ENCODE measurements around the gene BMPR2. TPM values are rescaled to one million over a fixed set of nuclear protein-coding genes. Genes with fewer than 3 reads are reported as not detected.
A peak's percentile ranks its signal among the peaks of the same experiment; 100 is the strongest.
"Not testable (repeated sequence)": the region's sequence is repeated elsewhere in the genome, so short reads cannot be mapped to it uniquely, and the experiment has no call there.

The BMPR2 gene
- total and polyA plus RNA-seq, 2 donors from 2014 or later: 12.5 to 66.9 TPM

GRCh38 chr2:202519453-202519852 lies 143.3 kb downstream of the BMPR2 start:
- intact Hi-C loops (cut with DNase I): no loop called here
- DNase-seq (no peak), FAIRE-seq (peak; percentile 11)
- no peaks in the 10 kb centered on the region for H3K4me1 ChIP-seq (ENCODE audit: control insufficient read depth in 2 of 3, insufficient read depth in 2 of 3, low read depth in 1 of 3, low read length in 3 of 3)
- H3K27me3 ChIP-seq (ENCODE audit: control insufficient read depth, insufficient read depth, low read length): no peaks in the 10 kb centered on the region
- no peak overlapping the region for H3K27ac ChIP-seq (ENCODE audit: low read depth in 2 of 2, low read length in 2 of 2)
- TF ChIP-seq, protein P1, sequence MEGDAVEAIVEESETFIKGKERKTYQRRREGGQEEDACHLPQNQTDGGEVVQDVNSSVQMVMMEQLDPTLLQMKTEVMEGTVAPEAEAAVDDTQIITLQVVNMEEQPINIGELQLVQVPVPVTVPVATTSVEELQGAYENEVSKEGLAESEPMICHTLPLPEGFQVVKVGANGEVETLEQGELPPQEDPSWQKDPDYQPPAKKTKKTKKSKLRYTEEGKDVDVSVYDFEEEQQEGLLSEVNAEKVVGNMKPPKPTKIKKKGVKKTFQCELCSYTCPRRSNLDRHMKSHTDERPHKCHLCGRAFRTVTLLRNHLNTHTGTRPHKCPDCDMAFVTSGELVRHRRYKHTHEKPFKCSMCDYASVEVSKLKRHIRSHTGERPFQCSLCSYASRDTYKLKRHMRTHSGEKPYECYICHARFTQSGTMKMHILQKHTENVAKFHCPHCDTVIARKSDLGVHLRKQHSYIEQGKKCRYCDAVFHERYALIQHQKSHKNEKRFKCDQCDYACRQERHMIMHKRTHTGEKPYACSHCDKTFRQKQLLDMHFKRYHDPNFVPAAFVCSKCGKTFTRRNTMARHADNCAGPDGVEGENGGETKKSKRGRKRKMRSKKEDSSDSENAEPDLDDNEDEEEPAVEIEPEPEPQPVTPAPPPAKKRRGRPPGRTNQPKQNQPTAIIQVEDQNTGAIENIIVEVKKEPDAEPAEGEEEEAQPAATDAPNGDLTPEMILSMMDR (IDR thresholded peaks at IDR 0.05; ENCODE audit: borderline replicate concordance, extremely low read depth, insufficient read depth): no peak
- H3K9ac ChIP-seq (ENCODE audit: low read length in 3 of 3): no peak overlapping the region
- no peak overlapping the region for H3K4me3 ChIP-seq (ENCODE audit: low read length in 3 of 3)
- H3K9me3 ChIP-seq (ENCODE audit: control insufficient read depth in 2 of 3, insufficient read depth in 1 of 3, low read length in 3 of 3): no peaks in the 10 kb centered on the region
- H3K36me3 ChIP-seq (ENCODE audit: control insufficient read depth in 2 of 3, insufficient read depth in 3 of 3, low read length in 3 of 3): peaks cover 2 to 19% (median 2%) of the 10 kb centered on the region in 3 donors

GRCh38 chr2:202521470-202521869 lies 145.3 kb downstream of the BMPR2 start:
- Histone ChIP-seq H3K9me3 (ENCODE audit: control insufficient read depth in 2 of 3, insufficient read depth in 1 of 3, low read length in 3 of 3) (no peaks in the 10 kb centered on the region), H3K4me1 (ENCODE audit: control insufficient read depth in 2 of 3, insufficient read depth in 2 of 3, low read depth in 1 of 3, low read length in 3 of 3) (no peaks in the 10 kb centered on the region), H3K27ac (ENCODE audit: low read depth in 2 of 2, low read length in 2 of 2) (no peak overlapping the region), H3K4me3 (ENCODE audit: low read length in 3 of 3) (no peak overlapping the region), H3K36me3 (ENCODE audit: control insufficient read depth in 2 of 3, insufficient read depth in 3 of 3, low read length in 3 of 3) (peaks cover 2 to 19% (median 4%) of the 10 kb centered on the region in 3 donors), H3K27me3 (ENCODE audit: control insufficient read depth, insufficient read depth, low read length) (no peaks in the 10 kb centered on the region), H3K9ac (ENCODE audit: low read length in 3 of 3) (no peak overlapping the region)
- TF ChIP-seq, protein P1 (IDR thresholded peaks at IDR 0.05; ENCODE audit: borderline replicate concordance, extremely low read depth, insufficient read depth): no peak
- FAIRE-seq (no peak), DNase-seq (no peak)
- intact Hi-C loops (cut with DNase I): no loop called here

- Histone ChIP-seq H3K36me3 (ENCODE audit: control insufficient read depth in 2 of 3, insufficient read depth in 3 of 3, low read length in 3 of 3) (peaks cover 0 to 6% (median 2%) of the 10 kb centered on the region in 3 donors), H3K27ac (ENCODE audit: low read depth in 2 of 2, low read length in 2 of 2) (no peak overlapping the region), H3K4me3 (ENCODE audit: low read length in 3 of 3) (no peak overlapping the region), H3K9me3 (ENCODE audit: control insufficient read depth in 2 of 3, insufficient read depth in 1 of 3, low read length in 3 of 3) (no peaks in the 10 kb centered on the region), H3K9ac (ENCODE audit: low read length in 3 of 3) (no peak overlapping the region), H3K27me3 (ENCODE audit: control insufficient read depth, insufficient read depth, low read length) (no peaks in the 10 kb centered on the region), H3K4me1 (ENCODE audit: control insufficient read depth in 2 of 3, insufficient read depth in 2 of 3, low read depth in 1 of 3, low read length in 3 of 3) (peaks cover 0 to 4% (median 0%) of the 10 kb centered on the region in 3 donors)
- peak in 1 of 5 donors; percentile 10 for DNase-seq
- intact Hi-C loops (cut with DNase I): no loop called here
- no peak for FAIRE-seq
- TF ChIP-seq, protein P1 (IDR thresholded peaks at IDR 0.05; ENCODE audit: borderline replicate concordance, extremely low read depth, insufficient read depth): no peak
Measured at GRCh38 chr2:202529389-202529788, 153.3 kb downstream of the BMPR2 start.

GRCh38 chr2:202530038-202530437 lies 153.9 kb downstream of the BMPR2 start:
- Histone ChIP-seq H3K36me3 (ENCODE audit: control insufficient read depth in 2 of 3, insufficient read depth in 3 of 3, low read length in 3 of 3) (peaks cover 0 to 6% (median 2%) of the 10 kb centered on the region in 3 donors), H3K27me3 (ENCODE audit: control insufficient read depth, insufficient read depth, low read length) (no peaks in the 10 kb centered on the region), H3K4me1 (ENCODE audit: control insufficient read depth in 2 of 3, insufficient read depth in 2 of 3, low read depth in 1 of 3, low read length in 3 of 3) (peaks cover 0 to 4% (median 0%) of the 10 kb centered on the region in 3 donors), H3K27ac (ENCODE audit: low read depth in 2 of 2, low read length in 2 of 2) (no peak overlapping the region), H3K4me3 (ENCODE audit: low read length in 3 of 3) (no peak overlapping the region), H3K9me3 (ENCODE audit: control insufficient read depth in 2 of 3, insufficient read depth in 1 of 3, low read length in 3 of 3) (no peaks in the 10 kb centered on the region), H3K9ac (ENCODE audit: low read length in 3 of 3) (no peak overlapping the region)
- intact Hi-C loops (cut with DNase I): no loop called here
- TF ChIP-seq, protein P1 (IDR thresholded peaks at IDR 0.05; ENCODE audit: borderline replicate concordance, extremely low read depth, insufficient read depth): no peak
- no peak for DNase-seq
- no peak for FAIRE-seq

DNA sequence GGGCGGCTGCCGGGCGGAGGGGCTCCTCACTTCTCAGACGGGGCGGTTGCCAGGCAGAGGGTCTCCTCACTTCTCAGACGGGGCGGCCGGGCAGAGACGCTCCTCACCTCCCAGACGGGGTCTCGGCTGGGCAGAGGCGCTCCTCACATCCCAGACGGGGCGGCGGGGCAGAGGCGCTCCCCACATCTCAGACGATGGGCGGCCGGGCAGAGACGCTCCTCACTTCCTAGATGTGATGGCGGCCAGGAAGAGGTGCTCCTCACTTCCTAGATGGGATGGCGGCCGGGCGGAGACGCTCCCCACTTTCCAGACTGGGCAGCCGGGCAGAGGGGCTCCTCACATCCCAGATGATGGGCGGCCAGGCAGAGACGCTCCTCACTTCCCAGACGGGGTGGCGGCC lies 159.2 kb downstream of the BMPR2 start:
- H3K27ac ChIP-seq (ENCODE audit: low read depth in 2 of 2, low read length in 2 of 2); H3K4me1 ChIP-seq (ENCODE audit: control insufficient read depth in 2 of 3, insufficient read depth in 2 of 3, low read depth in 1 of 3, low read length in 3 of 3); H3K36me3 ChIP-seq (ENCODE audit: control insufficient read depth in 2 of 3, insufficient read depth in 3 of 3, low read length in 3 of 3); H3K9me3 ChIP-seq (ENCODE audit: control insufficient read depth in 2 of 3, insufficient read depth in 1 of 3, low read length in 3 of 3); FAIRE-seq; H3K27me3 ChIP-seq (ENCODE audit: control insufficient read depth, insufficient read depth, low read length); H3K9ac ChIP-seq (ENCODE audit: low read length in 3 of 3); intact Hi-C loops (cut with DNase I); H3K4me3 ChIP-seq (ENCODE audit: low read length in 3 of 3); DNase-seq: not testable (repeated sequence)

All from kidney (tissue), 14 donors.